ENCODE measurements around the gene ADAM12.

The ADAM12 gene

DNA sequence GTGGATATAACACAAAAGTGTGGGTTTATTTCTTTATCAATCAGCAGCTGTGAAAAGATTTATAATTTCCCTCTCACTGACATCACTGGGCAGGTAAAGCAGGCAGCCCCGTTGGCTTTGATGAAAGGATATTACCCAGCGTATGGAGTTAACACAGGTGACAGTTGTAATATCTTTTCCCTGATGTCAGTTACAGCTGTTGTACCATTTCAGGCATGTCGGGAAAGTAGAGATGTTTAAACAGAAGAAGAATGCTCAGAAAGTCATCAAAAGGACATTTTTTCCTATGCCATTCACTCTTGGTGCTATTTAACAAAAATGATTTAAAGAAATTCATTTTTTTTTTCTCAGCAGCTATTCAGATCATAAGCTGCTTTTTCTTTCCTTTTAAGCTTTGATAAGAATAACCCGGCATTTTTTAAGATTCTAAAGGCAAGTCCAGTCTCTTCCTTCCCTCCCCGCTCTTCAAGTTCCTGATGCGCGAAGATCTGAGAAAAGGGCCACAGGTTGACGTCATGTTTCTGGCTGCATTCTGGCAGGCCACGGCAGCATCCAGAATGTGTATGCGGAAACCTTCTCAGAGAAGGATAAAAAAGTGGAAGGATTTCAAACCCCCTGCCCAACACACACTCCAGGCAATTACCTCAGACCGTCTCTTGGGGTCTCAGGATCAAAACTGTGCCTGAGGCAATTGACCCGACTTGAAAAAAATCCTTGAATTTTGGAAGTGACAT lies 32.5 kb upstream of the ADAM12 start:
- no peak overlapping the region for H3K27ac ChIP-seq (ENCODE audit: low read depth, low read length)
- no peak overlapping the region for H3K4me3 ChIP-seq (ENCODE audit: low read length)
- no peak overlapping the region for H3K4me2 ChIP-seq (ENCODE audit: low read length)
- H3K27me3 ChIP-seq (ENCODE audit: control insufficient read depth, low read length), result no peaks in the 10 kb centered on the region
- no peaks in the 10 kb centered on the region for H3K9me2 ChIP-seq (replicated peaks; ENCODE audit: control insufficient read depth, low read length)
- H3K9me3 ChIP-seq (ENCODE audit: control insufficient read depth, insufficient read depth, low read length), result no peaks in the 10 kb centered on the region
- no peaks in the 10 kb centered on the region for H3F3A ChIP-seq (ENCODE audit: control insufficient read depth, insufficient read depth)
- TF ChIP-seq, protein P1, sequence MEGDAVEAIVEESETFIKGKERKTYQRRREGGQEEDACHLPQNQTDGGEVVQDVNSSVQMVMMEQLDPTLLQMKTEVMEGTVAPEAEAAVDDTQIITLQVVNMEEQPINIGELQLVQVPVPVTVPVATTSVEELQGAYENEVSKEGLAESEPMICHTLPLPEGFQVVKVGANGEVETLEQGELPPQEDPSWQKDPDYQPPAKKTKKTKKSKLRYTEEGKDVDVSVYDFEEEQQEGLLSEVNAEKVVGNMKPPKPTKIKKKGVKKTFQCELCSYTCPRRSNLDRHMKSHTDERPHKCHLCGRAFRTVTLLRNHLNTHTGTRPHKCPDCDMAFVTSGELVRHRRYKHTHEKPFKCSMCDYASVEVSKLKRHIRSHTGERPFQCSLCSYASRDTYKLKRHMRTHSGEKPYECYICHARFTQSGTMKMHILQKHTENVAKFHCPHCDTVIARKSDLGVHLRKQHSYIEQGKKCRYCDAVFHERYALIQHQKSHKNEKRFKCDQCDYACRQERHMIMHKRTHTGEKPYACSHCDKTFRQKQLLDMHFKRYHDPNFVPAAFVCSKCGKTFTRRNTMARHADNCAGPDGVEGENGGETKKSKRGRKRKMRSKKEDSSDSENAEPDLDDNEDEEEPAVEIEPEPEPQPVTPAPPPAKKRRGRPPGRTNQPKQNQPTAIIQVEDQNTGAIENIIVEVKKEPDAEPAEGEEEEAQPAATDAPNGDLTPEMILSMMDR (IDR thresholded peaks at IDR 0.05; ENCODE audit: low read depth, low read length, poor library complexity, severe bottlenecking), result no peak
- TF ChIP-seq EZH2phosphoT487 (IDR thresholded peaks at IDR 0.05; ENCODE audit: borderline replicate concordance, low read length), result no peak
- no peaks in the 10 kb centered on the region for H3K79me2 ChIP-seq (ENCODE audit: control insufficient read depth, low read length)
- no peaks in the 10 kb centered on the region for H4K20me1 ChIP-seq (ENCODE audit: control insufficient read depth, insufficient read depth, low read depth, low read length)
- H3K36me3 ChIP-seq (ENCODE audit: control insufficient read depth, low read length), result no peaks in the 10 kb centered on the region
- no peaks in the 10 kb centered on the region for H3K4me1 ChIP-seq (ENCODE audit: control insufficient read depth, low read length)

GRCh38 chr10:126417220-126417825 lies 29.0 kb upstream of the ADAM12 start:
- no peaks in the 10 kb centered on the region for H3K27me3 ChIP-seq (ENCODE audit: control insufficient read depth, low read length)
- H3K4me3 ChIP-seq (ENCODE audit: low read length), result no peak overlapping the region
- H3K9me2 ChIP-seq (replicated peaks; ENCODE audit: control insufficient read depth, low read length), result no peaks in the 10 kb centered on the region
- no peak overlapping the region for H3K4me2 ChIP-seq (ENCODE audit: low read length)
- H3K79me2 ChIP-seq (ENCODE audit: control insufficient read depth, low read length), result no peaks in the 10 kb centered on the region
- no peaks in the 10 kb centered on the region for H3K4me1 ChIP-seq (ENCODE audit: control insufficient read depth, low read length)
- no peak overlapping the region for H3K27ac ChIP-seq (ENCODE audit: low read depth, low read length)
- H3K9me3 ChIP-seq (ENCODE audit: control insufficient read depth, insufficient read depth, low read length), result no peaks in the 10 kb centered on the region
- TF ChIP-seq EZH2phosphoT487 (IDR thresholded peaks at IDR 0.05; ENCODE audit: borderline replicate concordance, low read length), result no peak
- TF ChIP-seq, protein P1 (IDR thresholded peaks at IDR 0.05; ENCODE audit: low read depth, low read length, poor library complexity, severe bottlenecking), result no peak
- no peaks in the 10 kb centered on the region for H3K36me3 ChIP-seq (ENCODE audit: control insufficient read depth, low read length)
- no peaks in the 10 kb centered on the region for H3F3A ChIP-seq (ENCODE audit: control insufficient read depth, insufficient read depth)
- H4K20me1 ChIP-seq (ENCODE audit: control insufficient read depth, insufficient read depth, low read depth, low read length), result no peaks in the 10 kb centered on the region

GRCh38 chr10:126409821-126410220 lies 21.5 kb upstream of the ADAM12 start:
- no peaks in the 10 kb centered on the region for H3K27me3 ChIP-seq (ENCODE audit: control insufficient read depth, low read length)
- no peaks in the 10 kb centered on the region for H3K9me3 ChIP-seq (ENCODE audit: control insufficient read depth, insufficient read depth, low read length)
- no peak overlapping the region for H3K4me2 ChIP-seq (ENCODE audit: low read length)
- no peaks in the 10 kb centered on the region for H4K20me1 ChIP-seq (ENCODE audit: control insufficient read depth, insufficient read depth, low read depth, low read length)
- H3K4me3 ChIP-seq (ENCODE audit: low read length), result no peak overlapping the region
- H3K9me2 ChIP-seq (replicated peaks; ENCODE audit: control insufficient read depth, low read length), result no peaks in the 10 kb centered on the region
- no peaks in the 10 kb centered on the region for H3K4me1 ChIP-seq (ENCODE audit: control insufficient read depth, low read length)
- no peaks in the 10 kb centered on the region for H3K36me3 ChIP-seq (ENCODE audit: control insufficient read depth, low read length)
- no peak for TF ChIP-seq EZH2phosphoT487 (IDR thresholded peaks at IDR 0.05; ENCODE audit: borderline replicate concordance, low read length)
- TF ChIP-seq, protein P1 (IDR thresholded peaks at IDR 0.05; ENCODE audit: low read depth, low read length, poor library complexity, severe bottlenecking), result no peak
- no peaks in the 10 kb centered on the region for H3F3A ChIP-seq (ENCODE audit: control insufficient read depth, insufficient read depth)
- no peak overlapping the region for H3K27ac ChIP-seq (ENCODE audit: low read depth, low read length)
- H3K79me2 ChIP-seq (ENCODE audit: control insufficient read depth, low read length), result no peaks in the 10 kb centered on the region

Measured in DOHH2 (cell line).